Natural killer cell (primary cell): ENCODE measurements around the gene HSPB6. TPM values are rescaled to one million over a fixed set of nuclear protein-coding genes. Genes with fewer than 3 reads are reported as not detected.
"Not testable (repeated sequence)": the region's sequence is repeated elsewhere in the genome, so short reads cannot be mapped to it uniquely, and the experiment has no call there.

Experiments
- ATAC-seq, 3 donors: fragments of 150-1000 bp in 2 of 3; fragments of 200-7000 bp in 1 of 3; cut with Tn5 transposase; 1 replicate in 1 of 3; 2 replicates in 2 of 3; pipeline ENCODE4 v1.10.0; 2021; ENCODE audit warnings: mild to moderate bottlenecking in 2 of 3, moderate library complexity in 2 of 3
- DNase-seq, 2 donors: peaks; one replicate each; pipeline versions ENCODE4 v3.0.0 to v3.0.0-alpha.2; 2013 to 2021; ENCODE audit warnings: mixed read lengths in 1 of 2
- H3K27ac ChIP-seq: one replicate; pipeline ENCODE4 v1.5.1; 2013; ENCODE audit warnings: mild to moderate bottlenecking, low read length
- H3K27me3 ChIP-seq: one replicate; pipeline ENCODE4 v1.6.1; 2013; ENCODE audit warnings: low read length; ENCODE audit not compliant: control insufficient read depth, insufficient read depth
- H3K36me3 ChIP-seq: one replicate; pipeline ENCODE4 v1.6.1; 2013; ENCODE audit warnings: low read length; ENCODE audit not compliant: control insufficient read depth, insufficient read depth
- H3K4me1 ChIP-seq: one replicate; pipeline ENCODE4 v1.6.1; 2013; ENCODE audit warnings: low read length; ENCODE audit not compliant: control insufficient read depth, insufficient read depth
- H3K4me3 ChIP-seq: one replicate; pipeline ENCODE4 v1.5.1; 2013; ENCODE audit warnings: low read length
- H3K9me3 ChIP-seq: one replicate; pipeline ENCODE4 v1.6.1; 2013; ENCODE audit warnings: low read length; ENCODE audit not compliant: control insufficient read depth, insufficient read depth
- H3K27ac Mint-ChIP-seq, 2 donors: one replicate each; pipeline ENCODE4 v1.8.0; 2022; ENCODE audit warnings: mild to moderate bottlenecking in 2 of 2, mixed read lengths in 2 of 2, moderate library complexity in 1 of 2
- H3K27me3 Mint-ChIP-seq, 2 donors: one replicate each; pipeline ENCODE4 v1.8.0; 2022; ENCODE audit warnings: low read depth in 2 of 2, mixed read lengths in 2 of 2
- H3K36me3 Mint-ChIP-seq: one replicate; pipeline ENCODE4 v1.8.0; 2022; ENCODE audit warnings: mixed read lengths
- H3K4me1 Mint-ChIP-seq, 2 donors: one replicate each; pipeline ENCODE4 v1.8.0; 2022; ENCODE audit warnings: mixed read lengths in 2 of 2
- H3K4me3 Mint-ChIP-seq: one replicate; pipeline ENCODE4 v1.8.0; 2022; ENCODE audit warnings: mild to moderate bottlenecking, moderate library complexity, mixed read lengths
- H3K9me3 Mint-ChIP-seq, 2 donors: one replicate each; pipeline ENCODE4 v1.8.0; 2022; ENCODE audit warnings: mixed read lengths in 2 of 2
- CTCF ChIP-seq: fragments of 200-600 bp; IDR thresholded peaks from one replicate; pipeline ENCODE4 v1.8.0; 2022; ENCODE audit warnings: antibody characterized with exemption
- WGBS: methylation state at CpG from one replicate; pipeline ENCODE4 v1.1.7; 2013; ENCODE audit warnings: missing lambda C conversion rate; ENCODE audit not compliant: insufficient coverage; 5-methylcytosine and 5-hydroxymethylcytosine counted together
- intact Hi-C: fragments of 100-400 bp; cut with micrococcal nuclease; formaldehyde crosslinking; loops from one replicate; pipeline ENCODE4 v1.14.2; 2022
- total RNA-seq, 4 donors: library from RNA; stranded (reverse); fragments of 120-200 nt in 1 of 4; gene quantifications; one replicate each; pipeline versions ENCODE4 v1.2.3 to v1.2.4, GENCODE V29; 2013 to 2022

HSPB6 gene
- total RNA-seq, 3 donors from 2014 or later (not counting 1 experiment from before 2014, with no cell fraction given), result not detected

- peaks cover 2 to 24% of the 10 kb centered on the region in 2 donors for H3K4me1 Mint-ChIP-seq
- WGBS, result 96% methylated on average over 23 of the region's 23 CpGs
- H3K4me3 Mint-ChIP-seq, result no peak overlapping the region
- Histone ChIP-seq H3K27ac (no peak overlapping the region), H3K9me3 (no peaks in the 10 kb centered on the region), H3K27me3 (no peaks in the 10 kb centered on the region), H3K4me1 (no peaks in the 10 kb centered on the region), H3K4me3 (no peak overlapping the region), H3K36me3 (peaks cover 84% of the 10 kb centered on the region)
- H3K27ac Mint-ChIP-seq, result no peak overlapping the region
- no peak for TF ChIP-seq CTCF
- H3K27me3 Mint-ChIP-seq, result no peaks in the 10 kb centered on the region
- intact Hi-C loops, result no loop called here
- ATAC-seq (no peak), DNase-seq (no peak)
- no peaks in the 10 kb centered on the region for H3K9me3 Mint-ChIP-seq
- no peaks in the 10 kb centered on the region for H3K36me3 Mint-ChIP-seq
Observed at GRCh38 chr19:35725216-35725861, 31.5 kb downstream of the HSPB6 start.

- WGBS, result 97% methylated on average over 10 of the region's 12 CpGs
- Mint-ChIP-seq H3K36me3 (no peaks in the 10 kb centered on the region), H3K4me3 (no peak overlapping the region), H3K27me3 (no peaks in the 10 kb centered on the region), H3K9me3 (no peaks in the 10 kb centered on the region), H3K27ac (no peak overlapping the region), H3K4me1 (peaks cover 6 to 31% of the 10 kb centered on the region in 2 donors)
- no peaks in the 10 kb centered on the region for H3K27me3 ChIP-seq
- DNase-seq (no peak), ATAC-seq (no peak)
- peaks cover under 1% of the 10 kb centered on the region for H3K4me1 ChIP-seq
- TF ChIP-seq CTCF, result no peak
- intact Hi-C loops, result no loop called here
- no peak overlapping the region for H3K4me3 ChIP-seq
- H3K27ac ChIP-seq, result no peak overlapping the region
- H3K9me3 ChIP-seq, result no peaks in the 10 kb centered on the region
- H3K36me3 ChIP-seq, result peaks cover 80% of the 10 kb centered on the region
Observed at GRCh38 chr19:35724560-35724959, 32.3 kb downstream of the HSPB6 start.

- H3K27ac Mint-ChIP-seq, H3K4me3 Mint-ChIP-seq, H3K27ac ChIP-seq, H3K4me3 ChIP-seq, intact Hi-C loops, DNase-seq, H3K4me1 ChIP-seq, H3K9me3 Mint-ChIP-seq, H3K9me3 ChIP-seq, H3K36me3 Mint-ChIP-seq, H3K27me3 Mint-ChIP-seq, ATAC-seq, H3K27me3 ChIP-seq: not testable (repeated sequence)
- peaks cover 76% of the 10 kb centered on the region for H3K36me3 ChIP-seq
- WGBS, result 98% methylated on average over 7 of the region's 7 CpGs
- peaks cover 6 to 35% of the 10 kb centered on the region in 2 donors for H3K4me1 Mint-ChIP-seq
Observed at GRCh38 chr19:35724132-35724531, 32.7 kb downstream of the HSPB6 start.

- H3K36me3 ChIP-seq, result peaks cover 72% of the 10 kb centered on the region
- Mint-ChIP-seq H3K4me3 (no peak overlapping the region), H3K36me3 (no peaks in the 10 kb centered on the region), H3K27me3 (no peaks in the 10 kb centered on the region), H3K27ac (no peak overlapping the region), H3K9me3 (no peaks in the 10 kb centered on the region), H3K4me1 (peaks cover 6 to 40% of the 10 kb centered on the region in 2 donors)
- intact Hi-C loops, result no loop called here
- H3K9me3 ChIP-seq, result no peaks in the 10 kb centered on the region
- no peak overlapping the region for H3K27ac ChIP-seq
- no peak overlapping the region for H3K4me3 ChIP-seq
- TF ChIP-seq CTCF, result no peak
- 99% methylated on average over 24 of the region's 24 CpGs for WGBS
- no peak for DNase-seq
- no peaks in the 10 kb centered on the region for H3K27me3 ChIP-seq
- no peak for ATAC-seq
- peaks cover 9% of the 10 kb centered on the region for H3K4me1 ChIP-seq
Observed at GRCh38 chr19:35723671-35724070, 33.2 kb downstream of the HSPB6 start.
